HG02571 (cell line): ENCODE data around the gene MAGOH.
A peak's percentile ranks its signal among the peaks of the same experiment; 100 is the strongest.
"Not testable (repeated sequence)": the region's sequence is repeated elsewhere in the genome, so short reads cannot be mapped to it uniquely, and the experiment has no call there.

ENCODE experiments used
- ATAC-seq: cut with Tn5 transposase; IDR thresholded peaks from one replicate; pipeline ENCODE4 v1.9.1; 2021; ENCODE audit warnings: mild to moderate bottlenecking, moderate library complexity; ENCODE audit not compliant: unreplicated experiment

MAGOH gene

DNA sequence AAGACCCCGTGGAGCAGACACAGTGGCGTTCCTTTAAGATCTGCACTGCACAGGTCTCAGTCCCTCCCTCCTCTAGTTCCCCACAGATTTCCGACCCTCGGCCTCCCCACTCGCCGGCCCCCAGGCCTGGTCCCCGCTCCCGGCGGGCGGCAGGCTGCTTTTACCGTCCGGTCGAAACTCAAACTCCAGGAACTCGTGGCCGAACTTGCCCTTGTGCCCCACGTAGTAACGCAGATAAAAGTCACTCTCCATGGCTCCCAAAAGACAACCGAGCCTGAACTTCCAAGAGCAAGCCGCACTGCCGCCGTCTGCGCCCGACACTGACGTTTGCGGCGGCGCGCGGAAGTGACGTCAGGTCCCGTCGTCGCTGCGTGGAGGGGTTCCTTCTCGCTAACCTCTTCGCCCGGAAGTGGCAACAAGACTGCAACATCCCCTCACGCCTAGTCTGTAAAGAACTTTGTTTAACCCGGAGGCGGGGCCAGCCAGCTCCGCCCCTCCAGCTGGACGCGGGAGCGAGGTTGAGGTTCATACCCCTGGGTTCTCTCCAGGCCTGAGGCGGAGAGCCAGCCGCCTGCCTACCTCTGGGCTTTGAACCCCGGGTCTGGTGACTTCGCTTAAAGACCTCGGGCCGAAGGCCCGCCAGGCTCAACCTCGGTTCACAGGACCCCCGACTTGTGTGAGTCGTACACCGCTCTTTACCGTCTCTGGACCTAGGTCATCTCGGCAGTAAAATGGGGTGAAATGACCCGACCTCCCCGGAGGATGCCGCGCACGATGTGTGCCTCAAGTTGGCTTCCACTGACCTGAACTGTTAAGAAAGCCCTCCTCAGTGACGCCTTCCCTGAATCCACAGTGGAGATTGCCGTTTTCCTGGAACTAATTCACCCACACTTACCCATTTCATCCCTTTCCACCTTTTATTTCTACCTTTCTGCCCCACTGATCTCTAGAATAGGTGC is at the start of gene MAGOH:
TSS of gene MAGOH (minus strand) at position 322 of the 959 bp plus-strand sequence. CDS start at position 252, 70 bp downstream.
- ATAC-seq = peak; percentile 93

DNA sequence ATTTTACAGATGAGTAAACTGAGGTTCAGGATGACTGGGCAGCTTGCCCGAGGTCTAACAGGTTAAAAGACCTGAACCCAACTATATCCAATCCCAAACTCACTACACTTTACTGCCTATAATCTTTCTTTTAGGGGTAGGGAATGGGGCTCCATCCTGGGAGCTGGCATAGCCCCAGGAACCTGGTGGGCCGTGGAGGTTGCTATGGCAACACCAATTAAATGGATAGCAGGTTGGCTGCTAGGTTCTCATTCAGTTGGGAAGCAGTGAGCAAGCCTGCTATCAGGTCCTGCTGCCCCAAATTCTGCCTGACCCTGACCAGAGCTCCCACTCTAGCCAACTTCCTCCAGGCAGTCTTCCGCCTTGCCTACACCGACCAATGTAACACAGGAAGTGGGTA is 48.6 kb upstream of the MAGOH start:
- ATAC-seq = no peak

DNA sequence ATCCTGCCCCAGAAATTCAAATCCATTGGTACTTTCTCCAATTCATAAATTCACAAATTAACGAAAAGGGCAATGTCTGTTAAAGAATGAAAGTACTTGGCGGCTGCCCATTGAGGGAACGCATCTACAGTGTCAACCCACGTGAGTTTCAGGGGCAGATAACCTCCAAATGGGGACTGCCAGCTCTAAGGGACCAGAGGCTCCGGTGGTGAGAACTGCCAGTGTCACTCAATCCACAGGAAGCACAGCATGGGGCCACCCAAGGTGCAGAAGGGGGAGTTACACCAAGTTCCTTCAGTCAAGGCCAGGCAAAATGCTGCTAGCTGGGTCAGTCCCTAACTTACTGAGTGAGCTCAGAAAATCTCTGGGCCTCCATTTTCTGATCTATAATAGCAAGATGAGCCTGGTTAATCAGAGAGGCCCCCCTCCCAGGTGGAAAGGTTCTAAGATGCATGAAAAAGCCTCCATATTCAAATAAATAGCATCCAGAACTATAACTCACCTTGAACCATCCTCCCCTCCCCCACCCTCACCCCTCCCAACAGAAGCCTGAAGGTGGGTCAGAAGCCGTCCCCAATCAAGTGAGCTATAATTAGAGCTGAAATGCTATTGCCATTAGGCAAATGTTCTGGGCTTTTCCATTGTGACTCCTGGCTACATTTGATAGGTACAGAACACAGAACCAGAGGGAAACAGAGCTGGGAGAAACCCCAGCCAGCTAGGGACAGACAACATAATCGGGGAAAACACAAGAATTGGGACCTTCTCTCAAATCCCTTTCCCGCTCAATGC is 47.8 kb upstream of the MAGOH start:
- no peak for ATAC-seq

DNA sequence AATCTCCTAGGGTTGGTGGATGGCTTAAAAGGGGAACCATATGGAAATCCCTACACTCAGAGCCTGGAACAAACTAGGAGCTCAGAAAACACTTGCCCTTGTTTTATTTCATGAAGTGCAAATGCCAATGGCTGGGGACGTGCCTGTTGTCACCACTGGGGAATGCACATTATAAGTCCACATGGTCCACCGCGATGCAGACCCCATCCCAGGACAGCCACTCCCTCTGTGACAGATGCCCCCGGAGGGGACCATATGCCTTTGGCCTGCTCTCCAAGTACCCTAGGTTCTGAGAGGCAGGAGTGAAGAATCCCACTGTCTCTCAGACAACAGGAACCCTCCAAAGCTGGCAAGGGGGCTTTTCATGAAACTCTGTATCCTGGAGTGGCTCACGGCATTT is 47.2 kb upstream of the MAGOH start:
- no peak for ATAC-seq

DNA sequence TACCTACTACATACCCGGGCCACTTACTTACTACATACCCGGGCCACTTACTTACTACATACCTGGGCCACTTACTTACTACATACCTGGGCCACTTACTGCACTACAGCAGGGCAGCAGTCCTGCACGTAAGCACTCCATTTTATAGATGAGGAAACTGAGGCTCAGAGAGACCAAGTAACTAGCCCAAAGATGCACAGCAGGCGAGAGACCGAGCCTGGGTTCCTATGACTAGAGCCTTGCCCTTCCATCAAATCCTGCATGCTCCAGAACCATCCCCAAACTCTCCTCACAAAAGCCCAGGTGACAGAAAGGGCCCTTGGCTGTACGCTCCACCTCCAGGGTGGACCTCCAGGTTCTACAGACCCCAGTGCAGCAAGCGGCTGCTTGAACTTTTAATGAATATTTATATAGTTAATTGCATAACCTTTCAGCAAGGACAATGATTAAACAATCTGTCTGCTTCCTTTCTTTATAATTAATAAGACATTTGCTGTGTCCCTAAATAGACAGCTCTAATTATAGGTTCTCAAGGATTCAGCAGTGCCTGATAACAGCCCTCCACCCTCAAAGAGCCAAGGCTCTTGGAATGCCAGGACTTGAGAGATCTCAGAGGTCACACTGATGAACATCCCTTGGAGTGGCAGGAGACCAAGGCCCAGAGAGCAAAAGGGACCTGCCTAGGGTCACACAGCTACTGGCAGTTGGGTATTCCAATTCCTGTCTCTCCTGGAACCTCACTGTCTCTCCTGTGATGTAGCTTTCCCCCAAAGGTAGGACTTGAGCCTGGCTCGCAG is 46.1 kb upstream of the MAGOH start:
- ATAC-seq = no peak

DNA sequence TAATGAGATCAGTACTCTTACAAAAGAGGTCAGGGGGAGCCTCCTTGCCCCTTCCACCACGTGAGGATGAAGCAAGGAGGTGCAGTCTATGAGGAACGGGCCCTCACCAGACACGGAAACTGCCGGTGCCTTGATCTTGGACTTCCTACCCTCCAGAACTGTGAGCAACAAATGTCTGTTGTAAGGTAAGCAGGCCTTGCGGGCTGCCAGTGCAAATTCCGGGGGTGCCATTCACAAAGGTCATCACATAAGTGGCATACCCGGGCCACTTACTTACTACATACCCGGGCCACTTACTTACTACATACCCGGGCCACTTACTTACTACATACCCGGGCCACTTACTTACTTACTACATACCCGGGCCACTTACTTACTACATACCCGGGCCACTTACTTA is 44.8 kb upstream of the MAGOH start:
- not testable (repeated sequence) for ATAC-seq

DNA sequence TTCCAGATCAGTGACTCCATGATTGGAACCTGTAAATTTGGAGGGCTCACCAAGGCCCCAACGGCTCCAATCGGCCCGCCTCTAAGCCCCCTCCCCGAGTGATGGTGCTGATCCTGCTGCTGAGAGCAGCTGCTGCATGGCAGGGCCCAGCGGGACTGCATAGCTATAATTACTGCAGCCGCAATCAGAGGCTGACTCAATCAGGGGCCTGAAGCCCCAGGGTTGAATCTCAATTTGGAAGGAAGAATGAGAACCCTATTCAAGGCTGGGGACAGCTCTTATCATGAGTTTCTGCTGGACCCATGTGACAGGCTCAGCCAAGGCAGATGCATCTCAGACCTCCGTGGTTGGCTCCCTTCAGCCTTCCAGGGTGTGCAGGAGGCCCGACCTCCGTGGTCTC is 42.8 kb upstream of the MAGOH start:
- no peak for ATAC-seq

DNA sequence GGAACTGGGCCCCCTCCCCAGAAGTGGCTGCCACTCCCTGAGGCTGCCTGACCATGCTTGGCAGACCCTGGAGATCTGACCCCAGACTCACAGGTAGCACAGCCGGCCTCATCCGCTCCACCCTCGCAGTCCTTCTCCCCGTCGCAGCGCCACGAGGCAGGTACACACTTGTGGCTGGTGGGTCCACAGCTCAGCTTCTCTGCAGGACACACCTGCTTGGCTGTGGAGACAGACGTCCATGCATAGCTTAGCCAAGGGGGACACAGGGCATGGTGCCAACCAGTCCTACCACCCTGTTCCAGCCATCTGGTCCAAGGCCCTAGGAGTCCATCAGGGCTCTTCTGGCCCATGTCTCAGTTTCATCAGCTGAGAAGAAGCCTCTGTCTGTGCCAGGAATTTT is 42.2 kb upstream of the MAGOH start:
- ATAC-seq = no peak

DNA sequence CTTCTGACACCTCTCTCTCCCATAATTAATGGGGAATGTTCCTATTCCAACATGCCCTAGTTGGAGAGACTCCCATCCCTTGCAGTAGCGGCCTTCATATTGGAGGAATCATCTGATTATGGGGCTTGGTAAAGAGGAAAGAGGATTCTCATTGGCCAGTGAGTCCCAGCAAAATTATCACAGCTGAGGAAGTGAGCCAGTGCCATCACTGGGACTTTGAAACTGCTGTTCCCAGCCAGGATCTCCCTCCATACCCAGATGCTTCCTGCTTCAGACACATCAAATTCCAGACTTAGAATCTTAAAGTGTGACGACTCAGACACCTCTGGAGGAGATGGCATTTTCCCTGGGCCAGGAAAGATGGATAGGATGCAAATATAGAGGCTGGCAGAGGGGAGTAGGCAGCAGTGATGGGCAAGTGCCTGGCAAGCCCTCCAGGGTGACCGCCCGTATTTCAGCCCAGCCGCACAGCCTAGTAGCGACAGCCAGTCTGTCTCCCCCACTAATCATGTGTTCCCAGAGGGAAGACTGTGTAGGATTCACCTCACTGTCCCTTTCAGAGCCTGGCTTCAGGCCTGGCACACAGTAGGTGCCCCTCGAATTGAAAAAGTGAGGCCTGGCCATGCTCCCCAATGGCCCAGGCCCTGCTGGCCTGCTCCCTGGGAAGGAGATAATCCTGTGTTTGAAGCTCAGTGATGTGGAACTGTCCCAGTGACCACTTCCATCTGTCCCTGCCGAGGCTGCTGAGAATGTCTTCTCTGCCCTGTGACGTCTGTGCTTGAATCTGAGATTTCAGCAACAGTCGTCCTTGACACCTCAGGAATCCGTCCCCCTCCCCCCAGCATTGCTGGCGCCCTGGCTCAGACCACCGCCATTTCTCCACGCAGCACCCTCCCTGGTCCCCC is 41.2 kb upstream of the MAGOH start:
- ATAC-seq = no peak

DNA sequence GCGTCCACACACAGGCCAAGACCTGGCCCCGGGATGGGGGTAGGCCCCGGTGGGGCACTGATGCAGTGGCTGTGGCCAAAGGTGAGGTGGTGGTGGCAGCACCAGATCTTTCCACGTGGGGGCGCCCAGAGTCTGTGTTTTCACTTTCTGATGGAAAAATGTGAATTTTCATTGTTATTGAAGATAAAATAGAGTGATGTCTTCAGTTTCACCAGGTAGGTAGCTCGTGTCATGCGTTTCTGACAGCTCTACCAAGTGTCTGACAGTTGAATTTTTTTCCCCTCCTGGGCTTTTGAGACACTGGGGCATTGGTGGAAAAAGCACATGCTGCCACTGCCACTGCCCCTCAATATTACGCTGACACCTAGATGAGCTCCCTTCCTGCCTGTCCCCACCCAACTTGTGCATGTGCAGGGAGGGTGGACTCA is 40.0 kb upstream of the MAGOH start:
- ATAC-seq = no peak

DNA sequence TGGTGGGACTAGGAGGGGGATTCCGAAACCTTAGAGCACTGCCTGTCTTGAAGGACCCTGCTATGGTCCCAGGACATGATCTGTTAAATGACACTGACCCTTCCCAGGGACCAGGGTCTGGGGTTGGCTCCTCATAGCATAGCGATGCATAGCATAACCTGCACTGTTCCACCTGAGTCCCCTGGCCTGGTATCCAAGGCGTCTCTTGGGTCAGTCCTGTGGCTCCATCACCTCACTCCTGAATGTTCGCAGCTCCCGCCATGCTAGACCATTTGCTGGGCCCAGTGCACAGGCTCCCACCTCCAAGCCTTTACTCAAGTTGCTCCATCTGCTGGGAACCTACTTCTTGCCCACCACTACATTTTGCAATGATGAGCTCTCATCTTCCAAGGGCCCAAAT is 39.0 kb upstream of the MAGOH start:
- ATAC-seq = no peak

DNA sequence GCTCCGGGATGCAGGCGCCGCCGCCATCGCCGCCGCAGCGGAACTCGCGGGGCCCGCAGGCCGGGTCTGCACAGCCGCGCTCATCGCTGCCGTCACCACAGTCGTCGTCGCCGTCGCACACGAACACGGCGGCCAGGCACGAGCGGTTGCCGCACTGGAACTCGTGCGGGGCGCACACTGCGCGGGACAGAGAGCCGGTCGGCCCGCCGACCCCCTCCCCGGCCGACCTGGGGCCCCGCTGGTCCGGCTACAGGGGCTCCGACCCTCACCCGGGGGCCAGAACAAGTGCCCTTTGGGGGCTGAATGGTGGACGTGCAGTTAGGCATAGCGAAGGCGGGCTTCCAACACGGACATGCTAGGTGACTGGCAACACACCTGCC is 38.6 kb upstream of the MAGOH start:
- no peak for ATAC-seq

DNA sequence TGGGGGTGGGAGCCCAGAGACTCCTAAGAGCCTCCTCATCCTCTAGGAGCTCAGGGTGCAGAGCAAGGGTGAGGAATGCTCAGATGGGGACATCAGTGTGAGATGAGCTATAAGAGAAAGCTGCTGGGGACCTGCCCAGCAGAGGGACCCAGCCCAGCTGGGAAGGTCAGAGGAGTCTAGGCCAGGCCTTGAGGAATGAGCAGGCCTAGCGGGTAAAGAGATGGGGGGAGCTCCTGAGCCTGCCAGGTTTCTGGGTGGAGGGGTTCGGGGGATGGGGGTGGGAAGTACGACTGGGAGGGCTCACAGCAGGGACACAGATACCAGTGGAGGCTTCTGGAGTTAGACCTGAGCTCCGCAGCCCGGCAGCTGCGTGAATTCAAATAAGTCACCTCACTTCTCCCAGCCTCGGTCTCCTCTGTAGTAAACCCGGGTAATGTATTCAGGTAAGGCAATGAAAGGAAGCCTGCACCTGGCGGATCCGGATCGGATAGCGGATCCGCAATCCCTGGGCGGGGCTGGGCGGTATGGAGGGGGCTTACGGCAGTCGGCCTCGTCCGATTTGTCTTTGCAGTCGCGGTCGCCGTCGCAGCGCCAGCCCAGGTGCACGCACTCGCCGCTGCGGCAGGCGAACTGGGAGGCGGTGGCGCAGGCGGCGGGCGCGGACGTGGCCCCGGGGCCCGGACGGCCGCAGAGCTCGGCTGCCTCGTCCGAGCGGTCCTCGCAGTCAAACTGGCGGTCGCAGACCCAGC is 38.0 kb upstream of the MAGOH start:
- ATAC-seq = no peak

DNA sequence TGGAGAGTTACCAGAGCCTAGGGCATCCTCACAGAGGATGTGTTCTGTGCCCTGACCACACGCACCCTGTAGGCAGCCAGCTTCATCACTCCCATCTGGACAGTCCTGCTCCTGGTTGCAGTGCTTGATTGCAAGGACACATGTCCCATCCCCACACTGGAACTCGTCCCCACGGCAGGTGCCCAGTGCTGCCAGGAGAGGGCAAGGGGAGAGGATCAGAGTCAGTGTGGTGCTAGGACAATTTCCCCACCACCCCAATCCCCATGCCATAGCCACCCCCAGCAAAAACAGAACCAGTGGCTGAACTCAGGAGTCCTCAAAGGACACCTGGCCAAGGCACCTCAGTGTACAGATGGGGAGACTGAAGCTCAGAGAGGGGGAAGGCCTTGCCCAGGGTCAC is 37.2 kb upstream of the MAGOH start:
- no peak for ATAC-seq

DNA sequence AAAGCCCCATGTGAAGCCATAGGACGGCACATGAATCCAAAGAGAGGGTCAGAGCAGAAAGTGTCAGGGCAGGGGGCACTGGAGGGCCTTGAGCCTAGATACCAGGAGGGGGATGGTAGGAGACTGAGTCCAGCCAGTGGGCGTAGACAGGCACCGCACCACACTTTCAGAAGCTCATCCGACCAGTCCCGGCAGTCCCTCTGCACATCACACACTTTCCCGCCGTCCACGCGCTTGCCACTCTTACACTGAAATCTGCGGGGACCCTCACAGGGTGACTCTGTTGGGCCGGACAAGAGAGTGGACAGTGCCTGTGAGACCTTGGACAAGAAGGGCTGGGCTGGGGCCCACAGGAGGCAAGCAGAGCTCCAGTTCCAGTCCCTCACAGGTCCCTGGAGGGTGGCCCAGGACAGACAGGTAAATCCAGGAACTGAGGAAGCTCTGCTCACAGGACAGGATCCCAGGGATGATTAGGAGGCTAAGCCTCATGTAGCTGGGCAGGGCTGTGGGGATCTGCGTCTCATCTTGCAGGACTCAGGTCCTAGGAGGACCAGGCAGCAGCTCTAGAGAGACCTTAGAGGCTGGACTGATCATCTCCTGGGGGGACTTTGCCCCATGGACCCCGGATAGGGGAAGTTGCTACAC is 36.3 kb upstream of the MAGOH start:
- no peak for ATAC-seq

DNA sequence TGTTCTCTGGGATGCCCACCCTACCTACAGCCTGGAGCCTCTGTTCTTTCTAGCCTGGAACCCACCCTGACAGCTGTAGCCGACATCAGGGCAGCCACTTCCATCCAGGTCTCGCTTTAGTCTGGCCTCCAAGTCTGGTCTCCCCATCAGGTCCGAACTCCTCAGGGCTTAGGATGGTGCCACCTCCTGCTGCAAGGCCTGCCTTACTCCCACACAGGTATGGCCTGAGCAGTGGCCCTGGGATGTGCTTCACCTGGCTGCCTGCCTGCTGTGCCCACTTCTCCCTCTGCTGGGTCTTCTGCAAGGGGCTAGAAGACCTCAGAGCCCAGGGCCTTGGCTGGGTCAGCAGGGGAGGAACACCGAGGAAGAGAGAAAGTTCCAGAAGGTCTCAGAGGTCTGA is 35.7 kb upstream of the MAGOH start:
- ATAC-seq = no peak

DNA sequence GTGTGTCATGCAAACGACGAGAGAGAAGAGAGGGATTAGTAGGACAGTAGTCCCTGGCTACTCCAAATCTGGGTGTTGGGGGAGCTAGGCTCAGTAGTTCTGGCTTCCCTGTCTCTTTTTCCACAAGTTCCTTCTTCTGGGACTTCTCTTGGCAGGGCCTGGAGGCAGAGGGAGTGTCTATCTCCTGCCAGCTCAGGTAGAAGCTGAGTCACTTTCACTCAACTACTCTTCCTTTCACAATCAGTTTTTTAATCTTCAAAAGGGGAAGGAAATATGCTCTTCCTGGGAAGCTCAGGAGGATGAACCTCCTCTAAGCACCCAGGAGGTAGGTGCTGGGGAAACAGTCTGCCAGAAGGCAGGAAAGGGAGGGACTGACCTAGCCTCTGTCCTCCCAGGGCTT is 35.2 kb upstream of the MAGOH start:
- ATAC-seq = no peak

DNA sequence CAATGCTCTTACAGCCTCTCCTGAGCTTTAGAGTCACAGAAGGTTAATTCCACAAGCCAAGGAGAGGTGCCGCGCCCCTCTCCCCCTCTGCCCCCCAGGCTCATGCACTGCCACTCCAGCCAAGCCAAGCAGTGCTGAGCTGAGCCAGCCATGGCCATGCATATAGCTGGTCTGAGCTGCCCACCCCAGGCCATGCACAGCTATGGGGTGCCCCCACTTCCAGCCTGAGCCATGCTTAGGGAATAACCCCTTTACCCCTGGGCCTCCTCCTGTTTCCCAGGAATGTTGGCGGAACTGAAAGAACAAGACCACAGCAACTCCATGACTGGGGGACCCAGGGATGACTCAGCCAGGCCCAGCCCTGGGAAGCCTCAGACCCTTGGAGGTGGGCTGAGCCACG is 34.0 kb upstream of the MAGOH start:
- no peak for ATAC-seq
